Neural cell (in vitro differentiated cells): Measurements from ENCODE around the gene ZNF524. TPM values are rescaled to one million over a fixed set of nuclear protein-coding genes. Genes with fewer than 3 reads are reported as not detected.

Experiments used
- H2AFZ ChIP-seq: fragments of 200-600, 300-800 bp; sonication (generic), shearing (Covaris generic); 2 replicates; pipeline ENCODE4 v1.6.0; 2014; ENCODE audit warnings: low read depth, mild to moderate bottlenecking, antibody characterized with exemption, low read length, moderate library complexity
- H3F3A ChIP-seq: fragments of 200-600 bp; shearing (Covaris generic); 2 replicates; pipeline ENCODE4 v1.6.1; 2016; ENCODE audit warnings: mild to moderate bottlenecking, moderate library complexity, mixed read lengths, antibody characterized with exemption, low read length; ENCODE audit not compliant: insufficient read depth, poor library complexity, severe bottlenecking
- H3K27ac ChIP-seq: fragments of 200-600, 300-800 bp; sonication (generic), shearing (Covaris generic); 2 replicates; pipeline ENCODE4 v1.5.1; 2014; ENCODE audit warnings: mild to moderate bottlenecking, low read length, moderate library complexity
- H3K27me3 ChIP-seq: fragments of 300-800, 200-600 bp; sonication (generic), shearing (Covaris generic); 2 replicates; pipeline ENCODE4 v1.6.0; 2014; ENCODE audit warnings: mild to moderate bottlenecking, low read depth, low read length, moderate library complexity; ENCODE audit not compliant: insufficient read depth
- H3K36me3 ChIP-seq: fragments of 300-800, 200-600 bp; sonication (generic), shearing (Covaris generic); 2 replicates; pipeline ENCODE4 v1.5.1; 2014; ENCODE audit warnings: mild to moderate bottlenecking, antibody characterized with exemption, low read length, moderate library complexity; ENCODE audit not compliant: insufficient read depth
- H3K4me2 ChIP-seq: fragments of 300-800, 200-600 bp; sonication (generic), shearing (Covaris generic); 2 replicates; pipeline ENCODE4 v1.6.0; 2014; ENCODE audit warnings: mild to moderate bottlenecking, low read length
- H3K4me3 ChIP-seq: fragments of 300-800, 200-600 bp; sonication (generic), shearing (Covaris generic); 2 replicates; pipeline ENCODE4 v1.5.1; 2014; ENCODE audit warnings: mild to moderate bottlenecking, low read length, moderate library complexity
- H3K79me2 ChIP-seq: fragments of 200-600 bp; shearing (Covaris generic); replicated peaks from 2 replicates; pipeline ENCODE4 v1.6.0; 2014; ENCODE audit warnings: mild to moderate bottlenecking, low read length, moderate library complexity; ENCODE audit not compliant: insufficient read depth
- H3K9ac ChIP-seq: fragments of 300-800, 200-600 bp; sonication (generic), shearing (Covaris generic); 2 replicates; pipeline ENCODE4 v1.6.1; 2016; ENCODE audit warnings: mild to moderate bottlenecking, low read length, mixed read lengths
- H3K9me2 ChIP-seq: fragments of 200-600 bp; shearing (Covaris generic); 2 replicates; pipeline ENCODE4 v1.6.1; 2016; ENCODE audit warnings: mild to moderate bottlenecking, low read length, mixed read lengths; ENCODE audit not compliant: insufficient read depth
- H3K9me3 ChIP-seq: fragments of 200-600, 300-800 bp; sonication (generic), shearing (Covaris generic); 2 replicates; pipeline ENCODE4 v1.6.1; 2016; ENCODE audit warnings: mild to moderate bottlenecking, mixed run types, low read length, moderate library complexity, mixed read lengths
- H4K20me1 ChIP-seq: fragments of 200-600 bp; shearing (Covaris generic); 2 replicates; pipeline ENCODE4 v1.6.1; 2016; ENCODE audit warnings: mild to moderate bottlenecking, mixed run types; ENCODE audit not compliant: insufficient read depth
- EP300 ChIP-seq: fragments of 450-650 bp; conservative IDR thresholded peaks from 2 replicates; pipeline ENCODE4 v1.6.1; 2014; ENCODE audit warnings: antibody characterized with exemption, mild to moderate bottlenecking, moderate library complexity; ENCODE audit not compliant: poor library complexity, severe bottlenecking
- EZH2 ChIP-seq: fragments of 200-600, 300-800 bp; shearing (Covaris generic), sonication (generic); IDR thresholded peaks from 2 replicates; pipeline ENCODE4 v1.6.1; 2014; ENCODE audit warnings: antibody characterized with exemption, low read length, borderline replicate concordance, mild to moderate bottlenecking; ENCODE audit not compliant: insufficient read depth, poor library complexity, severe bottlenecking
- MXI1 ChIP-seq: fragments of 450-650 bp; conservative IDR thresholded peaks from 2 replicates; pipeline ENCODE4 v1.6.1; 2014; ENCODE audit warnings: antibody characterized with exemption, mild to moderate bottlenecking; ENCODE audit not compliant: poor library complexity, severe bottlenecking
- POLR2AphosphoS5 ChIP-seq: IDR thresholded peaks from 2 replicates; pipeline ENCODE4 v1.6.1; 2012
- RAD21 ChIP-seq: fragments of 450-650 bp; conservative IDR thresholded peaks from 2 replicates; pipeline ENCODE4 v1.6.1; 2014; ENCODE audit warnings: antibody characterized with exemption, mild to moderate bottlenecking, moderate library complexity
- SMC3 ChIP-seq: fragments of 450-650 bp; conservative IDR thresholded peaks from 2 replicates; pipeline ENCODE4 v1.6.1; 2014; ENCODE audit warnings: antibody characterized with exemption, mild to moderate bottlenecking, moderate library complexity; ENCODE audit not compliant: poor library complexity
- TAF1 ChIP-seq: IDR thresholded peaks from 2 replicates; pipeline ENCODE4 v1.6.1; 2012; ENCODE audit warnings: low read depth
- polyA plus RNA-seq: library from polyadenylated mRNA; depleted of rRNA; stranded (reverse); fragments of >200 nt; gene quantifications from 2 replicates; pipeline ENCODE4 v1.2.3, GENCODE V29; 2014
- TF ChIP-seq, protein P1 (sequence below): IDR thresholded peaks from 2 replicates; pipeline ENCODE4 v1.6.1; 2012; ENCODE audit warnings: borderline replicate concordance
- TF ChIP-seq, protein P2 (sequence below): fragments of 450-650 bp; IDR thresholded peaks from 2 replicates; pipeline ENCODE4 v1.5.1; 2014; ENCODE audit warnings: antibody characterized with exemption, mild to moderate bottlenecking, moderate library complexity; ENCODE audit not compliant: poor library complexity, severe bottlenecking

The ZNF524 gene
- polyA plus RNA-seq, 1 donor from 2014 or later: 3.2 TPM

DNA sequence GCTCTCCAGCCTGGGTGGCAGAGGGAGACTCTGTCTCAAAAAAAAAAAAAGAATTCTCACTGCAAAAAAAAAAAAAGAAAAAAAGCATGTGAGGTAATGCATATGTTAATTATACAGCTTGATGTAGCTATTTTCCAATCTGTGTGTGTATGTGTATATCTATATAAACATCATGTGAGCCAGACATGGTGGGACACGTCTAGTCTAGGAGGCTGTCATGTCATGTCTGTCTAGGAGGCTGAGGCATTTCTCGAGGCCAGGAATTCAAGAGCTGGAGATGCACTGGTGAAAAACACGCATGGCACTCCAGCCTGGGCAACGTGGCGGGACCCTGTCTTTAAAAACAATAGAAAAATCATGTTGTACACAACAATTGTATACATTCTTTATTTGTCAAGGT lies 47.9 kb upstream of the ZNF524 start:
- no peak for TF ChIP-seq EP300
- TF ChIP-seq TAF1: no peak
- TF ChIP-seq SMC3: no peak
- TF ChIP-seq POLR2AphosphoS5: no peak
- TF ChIP-seq EZH2: no peak
- no peak for TF ChIP-seq RAD21
- TF ChIP-seq, protein P1, sequence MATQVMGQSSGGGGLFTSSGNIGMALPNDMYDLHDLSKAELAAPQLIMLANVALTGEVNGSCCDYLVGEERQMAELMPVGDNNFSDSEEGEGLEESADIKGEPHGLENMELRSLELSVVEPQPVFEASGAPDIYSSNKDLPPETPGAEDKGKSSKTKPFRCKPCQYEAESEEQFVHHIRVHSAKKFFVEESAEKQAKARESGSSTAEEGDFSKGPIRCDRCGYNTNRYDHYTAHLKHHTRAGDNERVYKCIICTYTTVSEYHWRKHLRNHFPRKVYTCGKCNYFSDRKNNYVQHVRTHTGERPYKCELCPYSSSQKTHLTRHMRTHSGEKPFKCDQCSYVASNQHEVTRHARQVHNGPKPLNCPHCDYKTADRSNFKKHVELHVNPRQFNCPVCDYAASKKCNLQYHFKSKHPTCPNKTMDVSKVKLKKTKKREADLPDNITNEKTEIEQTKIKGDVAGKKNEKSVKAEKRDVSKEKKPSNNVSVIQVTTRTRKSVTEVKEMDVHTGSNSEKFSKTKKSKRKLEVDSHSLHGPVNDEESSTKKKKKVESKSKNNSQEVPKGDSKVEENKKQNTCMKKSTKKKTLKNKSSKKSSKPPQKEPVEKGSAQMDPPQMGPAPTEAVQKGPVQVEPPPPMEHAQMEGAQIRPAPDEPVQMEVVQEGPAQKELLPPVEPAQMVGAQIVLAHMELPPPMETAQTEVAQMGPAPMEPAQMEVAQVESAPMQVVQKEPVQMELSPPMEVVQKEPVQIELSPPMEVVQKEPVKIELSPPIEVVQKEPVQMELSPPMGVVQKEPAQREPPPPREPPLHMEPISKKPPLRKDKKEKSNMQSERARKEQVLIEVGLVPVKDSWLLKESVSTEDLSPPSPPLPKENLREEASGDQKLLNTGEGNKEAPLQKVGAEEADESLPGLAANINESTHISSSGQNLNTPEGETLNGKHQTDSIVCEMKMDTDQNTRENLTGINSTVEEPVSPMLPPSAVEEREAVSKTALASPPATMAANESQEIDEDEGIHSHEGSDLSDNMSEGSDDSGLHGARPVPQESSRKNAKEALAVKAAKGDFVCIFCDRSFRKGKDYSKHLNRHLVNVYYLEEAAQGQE: no peak
- TF ChIP-seq, protein P2, sequence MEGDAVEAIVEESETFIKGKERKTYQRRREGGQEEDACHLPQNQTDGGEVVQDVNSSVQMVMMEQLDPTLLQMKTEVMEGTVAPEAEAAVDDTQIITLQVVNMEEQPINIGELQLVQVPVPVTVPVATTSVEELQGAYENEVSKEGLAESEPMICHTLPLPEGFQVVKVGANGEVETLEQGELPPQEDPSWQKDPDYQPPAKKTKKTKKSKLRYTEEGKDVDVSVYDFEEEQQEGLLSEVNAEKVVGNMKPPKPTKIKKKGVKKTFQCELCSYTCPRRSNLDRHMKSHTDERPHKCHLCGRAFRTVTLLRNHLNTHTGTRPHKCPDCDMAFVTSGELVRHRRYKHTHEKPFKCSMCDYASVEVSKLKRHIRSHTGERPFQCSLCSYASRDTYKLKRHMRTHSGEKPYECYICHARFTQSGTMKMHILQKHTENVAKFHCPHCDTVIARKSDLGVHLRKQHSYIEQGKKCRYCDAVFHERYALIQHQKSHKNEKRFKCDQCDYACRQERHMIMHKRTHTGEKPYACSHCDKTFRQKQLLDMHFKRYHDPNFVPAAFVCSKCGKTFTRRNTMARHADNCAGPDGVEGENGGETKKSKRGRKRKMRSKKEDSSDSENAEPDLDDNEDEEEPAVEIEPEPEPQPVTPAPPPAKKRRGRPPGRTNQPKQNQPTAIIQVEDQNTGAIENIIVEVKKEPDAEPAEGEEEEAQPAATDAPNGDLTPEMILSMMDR: no peak
- TF ChIP-seq MXI1: no peak
- Histone ChIP-seq H3K9ac (no peak overlapping the region), H3K27me3 (no peaks in the 10 kb centered on the region), H4K20me1 (no peaks in the 10 kb centered on the region), H3K79me2 (no peaks in the 10 kb centered on the region), H3K36me3 (no peaks in the 10 kb centered on the region), H3K9me3 (no peaks in the 10 kb centered on the region), H3F3A (no peaks in the 10 kb centered on the region), H3K4me2 (no peak overlapping the region), H3K4me3 (no peak overlapping the region), H3K27ac (no peak overlapping the region), H3K9me2 (no peaks in the 10 kb centered on the region), H2AFZ (no peak overlapping the region)

DNA sequence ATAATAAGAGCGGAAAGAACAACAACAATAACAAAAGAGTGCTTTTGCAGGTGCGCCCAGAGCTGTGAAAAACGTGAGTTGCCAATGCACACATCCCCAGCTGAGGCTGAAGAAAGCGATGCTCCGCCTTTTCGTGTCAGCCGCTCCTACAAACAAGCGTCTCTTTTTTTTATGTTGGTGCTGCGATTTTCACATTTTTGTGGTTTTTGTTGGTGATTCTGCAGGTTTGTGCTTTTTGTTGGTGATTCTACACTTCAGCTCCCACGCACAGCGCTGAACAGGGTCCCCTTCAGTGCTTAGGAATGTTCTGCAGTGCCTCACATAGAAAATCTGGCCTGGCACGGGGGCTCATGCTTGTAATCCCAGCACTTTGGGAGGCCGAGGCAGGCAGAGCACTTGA lies 47.5 kb upstream of the ZNF524 start:
- no peak overlapping the region for H2AFZ ChIP-seq
- no peak overlapping the region for H3K4me2 ChIP-seq
- no peak overlapping the region for H3K27ac ChIP-seq
- no peak overlapping the region for H3K9ac ChIP-seq
- H3K36me3 ChIP-seq: no peaks in the 10 kb centered on the region
- no peaks in the 10 kb centered on the region for H3K9me2 ChIP-seq
- no peak overlapping the region for H3K4me3 ChIP-seq
- no peaks in the 10 kb centered on the region for H3K27me3 ChIP-seq
- no peaks in the 10 kb centered on the region for H3F3A ChIP-seq
- H4K20me1 ChIP-seq: no peaks in the 10 kb centered on the region
- no peaks in the 10 kb centered on the region for H3K79me2 ChIP-seq
- H3K9me3 ChIP-seq: no peaks in the 10 kb centered on the region
- TF ChIP-seq EZH2 (no peak), EP300 (no peak), POLR2AphosphoS5 (no peak), RAD21 (no peak), TAF1 (no peak), SMC3 (no peak), MXI1 (no peak)
- TF ChIP-seq, protein P2: no peak
- TF ChIP-seq, protein P1: no peak
